NCI-H526 (cell line): ENCODE data around the gene PDE3A.

Experiments used
- DNase-seq, 2 experiments: peaks; one replicate each; lab custom pipeline; 2025; lab: John Stamatoyannopoulos, UW

PDE3A gene

DNA sequence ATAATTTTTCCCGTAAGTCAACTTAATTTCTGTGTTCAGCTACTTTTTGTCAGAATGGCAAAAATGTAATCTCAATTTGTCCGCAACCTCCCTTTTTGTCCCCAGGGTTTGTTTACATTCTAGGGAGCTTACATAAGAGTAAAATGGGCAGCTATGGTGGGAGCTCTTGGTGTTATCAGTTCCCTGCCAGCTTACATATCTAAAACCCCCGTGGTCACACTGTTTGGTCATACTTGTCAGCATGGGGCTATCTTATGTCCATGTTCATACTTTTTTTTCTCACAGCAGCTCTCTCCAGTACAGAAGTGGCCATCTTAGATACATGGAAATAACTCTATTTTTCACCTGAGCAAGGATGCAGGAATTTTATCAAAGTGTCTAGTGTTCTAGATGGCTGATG is 343.5 kb downstream of the PDE3A start:
- DNase-seq = no peak

DNA sequence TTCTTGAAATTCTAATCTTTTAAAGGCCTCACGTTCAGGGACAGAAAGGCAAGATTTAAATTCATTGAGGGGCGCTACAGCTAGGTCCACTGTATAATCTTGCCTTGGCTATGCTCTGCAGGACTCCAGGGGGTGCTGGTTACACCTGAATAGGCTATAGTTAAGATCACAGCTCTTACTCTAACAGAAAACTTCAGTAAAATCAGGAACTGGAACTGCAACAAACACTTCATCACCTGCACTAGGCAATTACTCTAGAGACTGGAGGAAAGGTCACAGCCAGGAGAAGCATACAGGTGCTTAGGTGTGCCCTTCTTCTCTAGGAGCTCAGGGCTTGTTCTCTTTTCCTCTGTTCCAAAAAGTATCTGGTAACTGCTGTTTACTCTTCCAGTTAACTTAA is 347.7 kb downstream of the PDE3A start:
- DNase-seq = no peak

DNA sequence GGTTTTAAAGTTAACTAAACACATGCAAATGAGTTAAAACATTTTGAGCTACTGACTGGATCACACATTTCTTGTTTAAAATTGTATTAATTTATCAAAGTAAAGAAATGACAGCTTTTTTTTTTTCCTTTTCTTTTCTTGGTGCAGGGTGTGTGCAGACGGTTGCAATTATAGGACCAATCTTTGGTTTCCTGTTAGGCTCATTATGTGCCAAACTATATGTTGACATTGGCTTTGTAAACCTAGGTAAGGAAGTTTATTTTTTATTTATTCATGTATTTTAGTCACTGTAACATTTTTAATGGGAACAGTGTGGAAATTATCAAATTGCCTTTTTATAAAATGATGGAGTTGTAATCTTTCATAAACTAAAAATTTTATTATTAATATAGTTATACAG is 348.6 kb downstream of the PDE3A start:
- no peak for DNase-seq

DNA sequence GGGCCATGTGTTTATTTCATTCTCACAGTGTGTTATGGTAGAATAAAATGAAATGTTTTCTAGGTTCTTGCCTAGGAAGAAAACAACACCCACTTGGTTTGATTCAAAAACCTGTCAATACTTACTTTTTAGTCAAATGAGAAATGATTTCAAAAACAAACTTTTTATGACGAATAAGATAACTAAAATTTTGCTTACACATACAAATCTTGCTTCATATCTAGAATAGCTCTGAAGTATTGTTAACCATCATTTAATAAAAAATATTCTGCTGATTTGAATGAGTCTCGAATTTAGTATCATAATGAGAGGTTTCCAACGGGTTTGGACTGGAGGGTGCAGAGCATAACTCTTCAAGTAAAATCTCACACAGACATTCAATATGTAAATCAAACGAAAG is 350.0 kb downstream of the PDE3A start:
- no peak for DNase-seq

DNA sequence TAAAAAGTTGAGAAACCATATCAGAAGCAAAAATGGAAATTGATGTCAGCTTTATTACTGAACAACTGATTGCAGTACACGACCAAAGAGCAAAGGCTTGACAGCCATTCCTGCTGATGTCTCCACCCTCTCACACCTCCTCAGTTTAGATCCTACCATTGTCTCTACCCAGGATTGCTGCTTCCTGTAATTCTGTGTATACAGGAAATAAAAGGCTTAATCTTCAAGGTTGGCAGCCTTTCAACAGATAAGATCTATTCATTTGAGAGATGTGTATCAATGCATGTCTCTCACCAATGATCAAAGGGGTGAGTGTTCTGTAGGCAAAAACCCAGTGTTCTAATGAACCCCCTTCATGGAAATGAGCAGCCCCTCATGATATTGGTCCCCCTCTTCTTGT is 353.8 kb downstream of the PDE3A start:
- DNase-seq = no peak

DNA sequence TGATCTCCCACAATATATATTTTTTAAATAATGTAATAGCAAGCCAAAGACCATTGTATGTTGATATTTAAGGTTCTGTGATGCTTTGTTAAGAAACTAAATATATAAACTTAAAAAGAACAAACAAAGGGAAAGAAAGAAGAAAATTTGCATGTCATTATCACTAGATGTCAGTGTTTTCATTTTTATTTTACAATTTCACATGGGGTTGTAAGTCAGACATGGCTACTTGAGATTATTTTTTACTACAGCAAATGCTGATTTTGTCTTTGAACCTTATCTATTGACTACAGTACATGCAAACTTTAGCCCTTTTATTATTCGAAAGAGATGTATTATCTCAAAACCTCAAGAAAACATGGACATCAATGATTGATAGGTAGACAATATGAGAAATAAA is 362.9 kb downstream of the PDE3A start:
- DNase-seq = no peak
